Neural cell (in vitro differentiated cells): ENCODE measurements around the gene RNF212. TPM values are rescaled to one million over a fixed set of nuclear protein-coding genes. Genes with fewer than 3 reads are reported as not detected.

Experiments
- H2AFZ ChIP-seq: fragments of 200-600, 300-800 bp; sonication (generic), shearing (Covaris generic); 2 replicates; pipeline ENCODE4 v1.6.0; 2014; ENCODE audit warnings: low read depth, mild to moderate bottlenecking, antibody characterized with exemption, low read length, moderate library complexity
- H3F3A ChIP-seq: fragments of 200-600 bp; shearing (Covaris generic); 2 replicates; pipeline ENCODE4 v1.6.1; 2016; ENCODE audit warnings: mild to moderate bottlenecking, moderate library complexity, mixed read lengths, antibody characterized with exemption, low read length; ENCODE audit not compliant: insufficient read depth, poor library complexity, severe bottlenecking
- H3K27ac ChIP-seq: fragments of 200-600, 300-800 bp; sonication (generic), shearing (Covaris generic); 2 replicates; pipeline ENCODE4 v1.5.1; 2014; ENCODE audit warnings: mild to moderate bottlenecking, low read length, moderate library complexity
- H3K27me3 ChIP-seq: fragments of 300-800, 200-600 bp; sonication (generic), shearing (Covaris generic); 2 replicates; pipeline ENCODE4 v1.6.0; 2014; ENCODE audit warnings: mild to moderate bottlenecking, low read depth, low read length, moderate library complexity; ENCODE audit not compliant: insufficient read depth
- H3K36me3 ChIP-seq: fragments of 300-800, 200-600 bp; sonication (generic), shearing (Covaris generic); 2 replicates; pipeline ENCODE4 v1.5.1; 2014; ENCODE audit warnings: mild to moderate bottlenecking, antibody characterized with exemption, low read length, moderate library complexity; ENCODE audit not compliant: insufficient read depth
- H3K4me2 ChIP-seq: fragments of 300-800, 200-600 bp; sonication (generic), shearing (Covaris generic); 2 replicates; pipeline ENCODE4 v1.6.0; 2014; ENCODE audit warnings: mild to moderate bottlenecking, low read length
- H3K4me3 ChIP-seq: fragments of 300-800, 200-600 bp; sonication (generic), shearing (Covaris generic); 2 replicates; pipeline ENCODE4 v1.5.1; 2014; ENCODE audit warnings: mild to moderate bottlenecking, low read length, moderate library complexity
- H3K79me2 ChIP-seq: fragments of 200-600 bp; shearing (Covaris generic); replicated peaks from 2 replicates; pipeline ENCODE4 v1.6.0; 2014; ENCODE audit warnings: mild to moderate bottlenecking, low read length, moderate library complexity; ENCODE audit not compliant: insufficient read depth
- H3K9ac ChIP-seq: fragments of 300-800, 200-600 bp; sonication (generic), shearing (Covaris generic); 2 replicates; pipeline ENCODE4 v1.6.1; 2016; ENCODE audit warnings: mild to moderate bottlenecking, low read length, mixed read lengths
- H3K9me2 ChIP-seq: fragments of 200-600 bp; shearing (Covaris generic); 2 replicates; pipeline ENCODE4 v1.6.1; 2016; ENCODE audit warnings: mild to moderate bottlenecking, low read length, mixed read lengths; ENCODE audit not compliant: insufficient read depth
- H3K9me3 ChIP-seq: fragments of 200-600, 300-800 bp; sonication (generic), shearing (Covaris generic); 2 replicates; pipeline ENCODE4 v1.6.1; 2016; ENCODE audit warnings: mild to moderate bottlenecking, mixed run types, low read length, moderate library complexity, mixed read lengths
- H4K20me1 ChIP-seq: fragments of 200-600 bp; shearing (Covaris generic); 2 replicates; pipeline ENCODE4 v1.6.1; 2016; ENCODE audit warnings: mild to moderate bottlenecking, mixed run types; ENCODE audit not compliant: insufficient read depth
- EP300 ChIP-seq: fragments of 450-650 bp; conservative IDR thresholded peaks from 2 replicates; pipeline ENCODE4 v1.6.1; 2014; ENCODE audit warnings: antibody characterized with exemption, mild to moderate bottlenecking, moderate library complexity; ENCODE audit not compliant: poor library complexity, severe bottlenecking
- EZH2 ChIP-seq: fragments of 200-600, 300-800 bp; shearing (Covaris generic), sonication (generic); IDR thresholded peaks from 2 replicates; pipeline ENCODE4 v1.6.1; 2014; ENCODE audit warnings: antibody characterized with exemption, low read length, borderline replicate concordance, mild to moderate bottlenecking; ENCODE audit not compliant: insufficient read depth, poor library complexity, severe bottlenecking
- MXI1 ChIP-seq: fragments of 450-650 bp; conservative IDR thresholded peaks from 2 replicates; pipeline ENCODE4 v1.6.1; 2014; ENCODE audit warnings: antibody characterized with exemption, mild to moderate bottlenecking; ENCODE audit not compliant: poor library complexity, severe bottlenecking
- POLR2AphosphoS5 ChIP-seq: IDR thresholded peaks from 2 replicates; pipeline ENCODE4 v1.6.1; 2012
- RAD21 ChIP-seq: fragments of 450-650 bp; conservative IDR thresholded peaks from 2 replicates; pipeline ENCODE4 v1.6.1; 2014; ENCODE audit warnings: antibody characterized with exemption, mild to moderate bottlenecking, moderate library complexity
- REST ChIP-seq: IDR thresholded peaks from 2 replicates; pipeline ENCODE4 v1.6.1; 2012; ENCODE audit warnings: borderline replicate concordance
- SMC3 ChIP-seq: fragments of 450-650 bp; conservative IDR thresholded peaks from 2 replicates; pipeline ENCODE4 v1.6.1; 2014; ENCODE audit warnings: antibody characterized with exemption, mild to moderate bottlenecking, moderate library complexity; ENCODE audit not compliant: poor library complexity
- TAF1 ChIP-seq: IDR thresholded peaks from 2 replicates; pipeline ENCODE4 v1.6.1; 2012; ENCODE audit warnings: low read depth
- polyA plus RNA-seq: library from polyadenylated mRNA; depleted of rRNA; stranded (reverse); fragments of >200 nt; gene quantifications from 2 replicates; pipeline ENCODE4 v1.2.3, GENCODE V29; 2014
- TF ChIP-seq, protein P1 (sequence below): fragments of 450-650 bp; IDR thresholded peaks from 2 replicates; pipeline ENCODE4 v1.5.1; 2014; ENCODE audit warnings: antibody characterized with exemption, mild to moderate bottlenecking, moderate library complexity; ENCODE audit not compliant: poor library complexity, severe bottlenecking

The RNF212 gene
- polyA plus RNA-seq, 1 donor from 2014 or later: 1.5 TPM

DNA sequence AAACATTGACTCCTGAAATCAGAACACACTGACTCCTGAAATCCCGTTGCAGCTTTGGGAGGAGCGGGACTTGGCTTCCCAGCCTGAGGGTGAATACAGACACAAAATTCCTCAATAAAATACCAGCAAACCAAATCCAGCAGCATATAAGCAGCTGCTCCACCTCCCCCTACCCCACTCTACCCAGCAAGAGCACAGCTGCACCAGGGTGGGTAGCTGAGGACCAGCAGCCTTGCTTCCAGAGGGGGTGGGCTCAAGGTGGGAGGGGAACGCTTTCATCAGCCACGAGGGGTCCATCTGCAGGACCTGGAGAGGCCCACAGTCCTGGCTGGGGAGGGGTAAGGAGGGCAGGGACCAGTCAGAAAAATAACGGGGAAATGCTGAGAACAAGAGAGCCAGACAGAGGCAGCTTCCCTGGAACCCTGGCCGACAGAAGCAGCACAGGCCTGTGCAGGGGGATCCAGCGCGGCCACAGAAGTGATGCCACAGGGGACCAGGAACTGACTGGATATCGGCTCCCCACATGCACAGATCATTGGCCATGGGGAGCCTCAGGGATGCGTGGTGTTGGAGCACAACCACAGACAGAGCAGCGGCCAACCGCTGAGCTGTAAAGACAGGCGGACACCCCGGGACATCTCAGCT, 52.2 kb downstream of the RNF212 start:
- no peak overlapping the region for H3K4me2 ChIP-seq
- H2AFZ ChIP-seq: no peak overlapping the region
- H4K20me1 ChIP-seq: no peaks in the 10 kb centered on the region
- no peaks in the 10 kb centered on the region for H3K9me2 ChIP-seq
- H3K79me2 ChIP-seq: no peaks in the 10 kb centered on the region
- no peaks in the 10 kb centered on the region for H3K9me3 ChIP-seq
- no peak overlapping the region for H3K27ac ChIP-seq
- H3K9ac ChIP-seq: no peak overlapping the region
- H3F3A ChIP-seq: no peaks in the 10 kb centered on the region
- no peaks in the 10 kb centered on the region for H3K27me3 ChIP-seq
- TF ChIP-seq REST: no peak
- no peak for TF ChIP-seq SMC3
- no peak for TF ChIP-seq RAD21
- no peak for TF ChIP-seq TAF1
- TF ChIP-seq POLR2AphosphoS5: no peak
- TF ChIP-seq MXI1: no peak
- TF ChIP-seq, protein P1, sequence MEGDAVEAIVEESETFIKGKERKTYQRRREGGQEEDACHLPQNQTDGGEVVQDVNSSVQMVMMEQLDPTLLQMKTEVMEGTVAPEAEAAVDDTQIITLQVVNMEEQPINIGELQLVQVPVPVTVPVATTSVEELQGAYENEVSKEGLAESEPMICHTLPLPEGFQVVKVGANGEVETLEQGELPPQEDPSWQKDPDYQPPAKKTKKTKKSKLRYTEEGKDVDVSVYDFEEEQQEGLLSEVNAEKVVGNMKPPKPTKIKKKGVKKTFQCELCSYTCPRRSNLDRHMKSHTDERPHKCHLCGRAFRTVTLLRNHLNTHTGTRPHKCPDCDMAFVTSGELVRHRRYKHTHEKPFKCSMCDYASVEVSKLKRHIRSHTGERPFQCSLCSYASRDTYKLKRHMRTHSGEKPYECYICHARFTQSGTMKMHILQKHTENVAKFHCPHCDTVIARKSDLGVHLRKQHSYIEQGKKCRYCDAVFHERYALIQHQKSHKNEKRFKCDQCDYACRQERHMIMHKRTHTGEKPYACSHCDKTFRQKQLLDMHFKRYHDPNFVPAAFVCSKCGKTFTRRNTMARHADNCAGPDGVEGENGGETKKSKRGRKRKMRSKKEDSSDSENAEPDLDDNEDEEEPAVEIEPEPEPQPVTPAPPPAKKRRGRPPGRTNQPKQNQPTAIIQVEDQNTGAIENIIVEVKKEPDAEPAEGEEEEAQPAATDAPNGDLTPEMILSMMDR: no peak
- no peak for TF ChIP-seq EZH2
- TF ChIP-seq EP300: no peak
- H3K4me3 ChIP-seq: no peak overlapping the region
- H3K36me3 ChIP-seq: no peaks in the 10 kb centered on the region

DNA sequence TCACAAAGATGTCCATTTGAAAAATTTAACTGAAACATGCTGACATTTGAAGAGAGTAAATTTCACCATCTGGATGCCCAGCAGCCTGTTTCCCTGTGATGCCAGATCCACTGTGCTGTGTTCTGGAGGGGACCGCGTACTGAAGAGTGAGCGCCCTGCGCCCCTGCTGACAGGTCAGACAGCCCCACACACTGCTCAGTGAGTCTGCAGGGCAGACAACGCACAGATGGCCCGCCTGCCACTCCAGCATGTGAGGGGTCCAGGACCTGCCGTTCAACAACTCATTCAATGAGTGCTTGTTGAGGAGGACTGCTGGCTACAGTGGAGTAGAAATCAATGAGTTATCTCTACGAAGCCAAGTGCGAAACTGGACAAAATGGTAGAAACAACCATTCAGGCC, 52.7 kb downstream of the RNF212 start:
- Histone ChIP-seq H3K36me3 (no peaks in the 10 kb centered on the region), H2AFZ (no peak overlapping the region), H3K9me3 (no peaks in the 10 kb centered on the region), H3F3A (no peaks in the 10 kb centered on the region), H3K79me2 (no peaks in the 10 kb centered on the region), H3K27ac (no peak overlapping the region), H3K4me2 (no peak overlapping the region), H3K4me3 (no peak overlapping the region), H4K20me1 (no peaks in the 10 kb centered on the region), H3K9me2 (no peaks in the 10 kb centered on the region), H3K9ac (no peak overlapping the region), H3K27me3 (no peaks in the 10 kb centered on the region)
- TF ChIP-seq RAD21: no peak
- TF ChIP-seq, protein P1: no peak
- no peak for TF ChIP-seq EZH2
- TF ChIP-seq POLR2AphosphoS5: no peak
- no peak for TF ChIP-seq EP300
- no peak for TF ChIP-seq REST
- TF ChIP-seq TAF1: no peak
